Lower leg skin (tissue), 4 donors: ENCODE measurements around the gene PEX1. TPM values are rescaled to one million over a fixed set of nuclear protein-coding genes. Genes with fewer than 3 reads are reported as not detected.

Source experiments
- DNase-seq, 2 donors: peaks; one replicate each; pipeline ENCODE4 v3.0.0-alpha.2; 2019; ENCODE audit warnings: low spot score in 2 of 2
- H3K4me3 ChIP-seq: fragments of 200-600 bp; sonication (generic); 2 replicates; pipeline ENCODE4 v1.5.1; 2017; ENCODE audit warnings: mild to moderate bottlenecking, low read depth; ENCODE audit not compliant: poor library complexity, severe bottlenecking
- CTCF ChIP-seq, 3 donors: fragments of 450-650 bp; IDR thresholded peaks; one replicate each; pipeline ENCODE4 v1.5.1; 2016; ENCODE audit warnings: antibody characterized with exemption in 3 of 3, mild to moderate bottlenecking in 3 of 3, moderate library complexity in 2 of 3
- POLR2A ChIP-seq, 2 donors: fragments of 450-650 bp; IDR thresholded peaks; one replicate each; pipeline ENCODE4 v1.6.1; 2016 to 2017; ENCODE audit warnings: antibody characterized with exemption in 2 of 2, mild to moderate bottlenecking in 1 of 2, moderate library complexity in 1 of 2
- WGBS, 2 donors: methylation state at CpG; one replicate each; pipeline ENCODE4 v1.1.5; 2018; 5-methylcytosine and 5-hydroxymethylcytosine counted together
- intact Hi-C: fragments of 100-400 bp; cut with DNase I; formaldehyde crosslinking; loops from one replicate; pipeline ENCODE4 v1.15.0; 2023; ENCODE audit warnings: low total_unique reads
- total RNA-seq, 4 donors: library from RNA; depleted of rRNA; stranded (reverse); fragments of >200 nt; gene quantifications; one replicate each; pipeline ENCODE4 v1.1.0, GENCODE V29; 2016

PEX1 gene
- total RNA-seq, 4 donors from 2014 or later, result 16.2 to 21.5 (median 19.7) TPM

GRCh38 chr7:92437956-92438491 is 90.3 kb downstream of the PEX1 start:
- DNase-seq, result no peak
- H3K4me3 ChIP-seq, result no peak overlapping the region
- TF ChIP-seq CTCF (IDR thresholded peaks at IDR 0.05), result no peak
- TF ChIP-seq POLR2A (IDR thresholded peaks at IDR 0.05), result no peak
- intact Hi-C loops, result no loop called here
- WGBS, 2 donors, result 72 to 79% methylated on average over 6 of the region's 6 CpGs

Other genes starting within 250 kb of the PEX1 start
- 10 to 100 TPM; 14.7 to 23.0 (median 18.3) TPM for gene GATAD1, start 81.0 kb downstream of the PEX1 start, total RNA-seq
- not detected for gene ERVW-1, start 50.6 kb downstream of the PEX1 start, total RNA-seq
- gene RBM48, start 275 bp upstream of the PEX1 start, total RNA-seq, result 10 to 100 TPM in 3 of 4 donors, 1 to 10 TPM in 1; 7.5 to 16.4 (median 12.4) TPM
- 10 to 100 TPM; 11.4 to 40.0 (median 14.2) TPM for gene FAM133B, start 61.9 kb upstream of the PEX1 start, total RNA-seq